Measurements from ENCODE around the gene KSR2. TPM values are rescaled to one million over a fixed set of nuclear protein-coding genes. Genes with fewer than 3 reads are reported as not detected.

Gene KSR2
- total RNA-seq, 1 experiment from 2014 or later = 0.02 TPM

- TF ChIP-seq CTCF (IDR thresholded peaks at IDR 0.05; ENCODE audit: unreplicated experiment) = no peak
- intact Hi-C loops (cut with micrococcal nuclease) = no loop called here
- CTCF ChIA-PET = interaction anchor here (1.0 kb wide), 1 partner anchor 20 kb away, joined by 3 read pairs; no protein-coding TSS in a partner anchor
Measured at GRCh38 chr12:117718559-117718958, 250.2 kb downstream of the KSR2 start.

GRCh38 chr12:117718141-117718540 is 250.6 kb downstream of the KSR2 start:
- H3K4me3 Mint-ChIP-seq (ENCODE audit: unreplicated experiment) = no peak overlapping the region
- no peak overlapping the region for H3K27ac Mint-ChIP-seq (ENCODE audit: low read depth, unreplicated experiment)

More at GRCh38 chr12:117718559-117718958, 250.2 kb downstream of the KSR2 start:
- DNase-seq (ENCODE audit: unreplicated experiment) = no peak
- H3K36me3 Mint-ChIP-seq (ENCODE audit: insufficient read depth, unreplicated experiment) = peaks cover 5% of the 10 kb centered on the region
- H3K27ac Mint-ChIP-seq (ENCODE audit: low read depth, unreplicated experiment) = no peak overlapping the region
- H3K9me3 Mint-ChIP-seq (ENCODE audit: unreplicated experiment) = no peaks in the 10 kb centered on the region
- no peaks in the 10 kb centered on the region for H3K4me1 Mint-ChIP-seq (ENCODE audit: insufficient read depth, unreplicated experiment)
- POLR2A ChIA-PET = no interaction called here
- no peak overlapping the region for H3K4me3 Mint-ChIP-seq (ENCODE audit: unreplicated experiment)
- BruUV-seq (replicated peaks) = no TSS peak
- H3K27me3 Mint-ChIP-seq (ENCODE audit: insufficient read depth, unreplicated experiment) = peaks cover 11% of the 10 kb centered on the region

GRCh38 chr12:117714203-117714602 is 254.6 kb downstream of the KSR2 start:
- no peak for DNase-seq (ENCODE audit: unreplicated experiment)
- no TSS peak for BruUV-seq (replicated peaks)
- POLR2A ChIA-PET = no interaction called here
- Mint-ChIP-seq H3K27ac (ENCODE audit: low read depth, unreplicated experiment) (no peak overlapping the region), H3K4me3 (ENCODE audit: unreplicated experiment) (no peak overlapping the region), H3K27me3 (ENCODE audit: insufficient read depth, unreplicated experiment) (peaks cover 18% of the 10 kb centered on the region), H3K36me3 (ENCODE audit: insufficient read depth, unreplicated experiment) (peaks cover 5% of the 10 kb centered on the region), H3K4me1 (ENCODE audit: insufficient read depth, unreplicated experiment) (no peaks in the 10 kb centered on the region), H3K9me3 (ENCODE audit: unreplicated experiment) (no peaks in the 10 kb centered on the region)
- no peak for TF ChIP-seq CTCF (IDR thresholded peaks at IDR 0.05; ENCODE audit: unreplicated experiment)
- intact Hi-C loops (cut with micrococcal nuclease) = no loop called here
- CTCF ChIA-PET = interaction anchor here (2.1 kb wide), 1 partner anchor 123 kb away, joined by 5 read pairs; no protein-coding TSS in a partner anchor

More at GRCh38 chr12:117718141-117718540, 250.6 kb downstream of the KSR2 start:
- Mint-ChIP-seq H3K36me3 (ENCODE audit: insufficient read depth, unreplicated experiment) (peaks cover 5% of the 10 kb centered on the region), H3K9me3 (ENCODE audit: unreplicated experiment) (no peaks in the 10 kb centered on the region), H3K4me1 (ENCODE audit: insufficient read depth, unreplicated experiment) (no peaks in the 10 kb centered on the region), H3K27me3 (ENCODE audit: insufficient read depth, unreplicated experiment) (peaks cover 16% of the 10 kb centered on the region)
- DNase-seq (ENCODE audit: unreplicated experiment) = no peak
- no TSS peak for BruUV-seq (replicated peaks)
- ChIA-PET CTCF (interaction anchor here (0.5 to 1.0 kb wide), 3 partner anchors 19 to 186 kb away, joined by 3 to 4 read pairs (median 3); no protein-coding TSS in a partner anchor), POLR2A (no interaction called here)
- intact Hi-C loops (cut with micrococcal nuclease) = no loop called here
- TF ChIP-seq CTCF (IDR thresholded peaks at IDR 0.05; ENCODE audit: unreplicated experiment) = no peak

- H3K9me3 Mint-ChIP-seq (ENCODE audit: unreplicated experiment) = no peaks in the 10 kb centered on the region
- peaks cover 18% of the 10 kb centered on the region for H3K27me3 Mint-ChIP-seq (ENCODE audit: insufficient read depth, unreplicated experiment)
- H3K4me1 Mint-ChIP-seq (ENCODE audit: insufficient read depth, unreplicated experiment) = no peaks in the 10 kb centered on the region
- ChIA-PET CTCF (interaction anchor here (0.7 to 0.8 kb wide), 2 partner anchors 13 to 36 kb away, joined by 3 read pairs; no protein-coding TSS in a partner anchor), POLR2A (interaction anchor here (0.7 kb wide), 1 partner anchor 49 kb away, joined by 3 read pairs; no protein-coding TSS in a partner anchor)
- peaks cover 6% of the 10 kb centered on the region for H3K36me3 Mint-ChIP-seq (ENCODE audit: insufficient read depth, unreplicated experiment)
- DNase-seq (ENCODE audit: unreplicated experiment) = no peak
- H3K4me3 Mint-ChIP-seq (ENCODE audit: unreplicated experiment) = no peak overlapping the region
- no peak for TF ChIP-seq CTCF (IDR thresholded peaks at IDR 0.05; ENCODE audit: unreplicated experiment)
- BruUV-seq (replicated peaks) = no TSS peak
- intact Hi-C loops (cut with micrococcal nuclease) = no loop called here
- no peak overlapping the region for H3K27ac Mint-ChIP-seq (ENCODE audit: low read depth, unreplicated experiment)
Measured at GRCh38 chr12:117710121-117710520, 258.7 kb downstream of the KSR2 start.

Data from MCF 10A (cell line).